Loucy (cell line): Measurements from ENCODE around the gene SPTB.

Experiments
- H2AFZ ChIP-seq: fragments of 200-600 bp; sonication (generic); 2 replicates; pipeline ENCODE4 v1.6.0; 2016; ENCODE audit warnings: antibody characterized with exemption, mild to moderate bottlenecking, low read length, moderate library complexity
- H3F3A ChIP-seq: fragments of 200-600 bp; 2 replicates; pipeline ENCODE4 v1.6.0; 2016; ENCODE audit warnings: antibody characterized with exemption, low read depth, mild to moderate bottlenecking
- H3K27me3 ChIP-seq: fragments of 200-600 bp; sonication (generic); 2 replicates; pipeline ENCODE4 v1.6.1; 2014; ENCODE audit warnings: low read length, mild to moderate bottlenecking; ENCODE audit not compliant: insufficient read depth, poor library complexity, severe bottlenecking
- H3K36me3 ChIP-seq: fragments of 200-600 bp; sonication (generic); 2 replicates; pipeline ENCODE4 v1.6.1; 2016; ENCODE audit warnings: low read length; ENCODE audit not compliant: insufficient read depth
- H3K4me1 ChIP-seq: fragments of 200-600 bp; sonication (generic); 2 replicates; pipeline ENCODE4 v1.5.1; 2014; ENCODE audit warnings: low read length, mild to moderate bottlenecking; ENCODE audit not compliant: insufficient read depth, poor library complexity, severe bottlenecking
- H3K4me2 ChIP-seq: fragments of 200-600 bp; sonication (generic); 2 replicates; pipeline ENCODE4 v1.6.0; 2014; ENCODE audit warnings: antibody characterized with exemption, low read length, low read depth, mild to moderate bottlenecking; ENCODE audit not compliant: poor library complexity, severe bottlenecking
- H3K4me3 ChIP-seq: fragments of 200-600 bp; sonication (generic); 2 replicates; pipeline ENCODE4 v1.5.1; 2014; ENCODE audit warnings: low read length, mild to moderate bottlenecking, mixed read lengths; ENCODE audit not compliant: poor library complexity, severe bottlenecking
- H3K79me2 ChIP-seq: fragments of 200-600 bp; sonication (generic); 2 replicates; pipeline ENCODE4 v1.6.1; 2014; ENCODE audit warnings: low read length; ENCODE audit not compliant: insufficient read depth
- H3K9ac ChIP-seq: fragments of 200-600 bp; sonication (generic); 2 replicates; pipeline ENCODE4 v1.6.0; 2014; ENCODE audit warnings: mild to moderate bottlenecking, low read depth, low read length, moderate library complexity; ENCODE audit not compliant: poor library complexity, severe bottlenecking
- H3K9me2 ChIP-seq: fragments of 200-600 bp; sonication (generic); replicated peaks from 2 replicates; pipeline ENCODE4 v1.6.1; 2016; ENCODE audit warnings: low read depth, low read length, mixed read lengths
- H3K9me3 ChIP-seq: fragments of 200-600 bp; sonication (generic); 2 replicates; pipeline ENCODE4 v1.6.1; 2014; ENCODE audit warnings: mild to moderate bottlenecking, antibody characterized with exemption, low read length, low read depth; ENCODE audit not compliant: insufficient read depth
- H4K20me1 ChIP-seq: fragments of 200-600 bp; sonication (generic); 2 replicates; pipeline ENCODE4 v1.6.0; 2014; ENCODE audit warnings: antibody characterized with exemption, low read length, mild to moderate bottlenecking; ENCODE audit not compliant: insufficient read depth, poor library complexity, severe bottlenecking
- CTCF ChIP-seq: fragments of 200-600 bp; sonication (generic); conservative IDR thresholded peaks from 2 replicates; pipeline ENCODE4 v1.5.1; 2014; ENCODE audit warnings: mild to moderate bottlenecking, antibody characterized with exemption, low read length
- EZH2phosphoT487 ChIP-seq: fragments of 200-600 bp; IDR thresholded peaks from 2 replicates; pipeline ENCODE4 v1.6.1; 2018; ENCODE audit warnings: antibody characterized with exemption, mild to moderate bottlenecking, moderate library complexity, borderline replicate concordance

Gene SPTB

GRCh38 chr14:64816221-64816783, 63.4 kb downstream of the SPTB start:
- H3K4me2 ChIP-seq: no peak overlapping the region
- no peaks in the 10 kb centered on the region for H3K4me1 ChIP-seq
- no peaks in the 10 kb centered on the region for H3K36me3 ChIP-seq
- no peak overlapping the region for H3K9ac ChIP-seq
- H4K20me1 ChIP-seq: no peaks in the 10 kb centered on the region
- no peaks in the 10 kb centered on the region for H3K79me2 ChIP-seq
- no peak overlapping the region for H3K4me3 ChIP-seq
- H3K9me2 ChIP-seq: no peaks in the 10 kb centered on the region
- no peaks in the 10 kb centered on the region for H3F3A ChIP-seq
- no peak for TF ChIP-seq CTCF
- TF ChIP-seq EZH2phosphoT487: no peak
- no peak overlapping the region for H2AFZ ChIP-seq
- H3K27me3 ChIP-seq: no peaks in the 10 kb centered on the region
- no peaks in the 10 kb centered on the region for H3K9me3 ChIP-seq

GRCh38 chr14:64815257-64815656, 64.5 kb downstream of the SPTB start:
- Histone ChIP-seq H3F3A (no peaks in the 10 kb centered on the region), H3K9ac (no peak overlapping the region), H3K9me2 (no peaks in the 10 kb centered on the region), H3K4me1 (no peaks in the 10 kb centered on the region), H3K79me2 (no peaks in the 10 kb centered on the region), H3K4me3 (no peak overlapping the region), H2AFZ (no peak overlapping the region), H3K9me3 (no peaks in the 10 kb centered on the region), H4K20me1 (no peaks in the 10 kb centered on the region), H3K27me3 (no peaks in the 10 kb centered on the region), H3K36me3 (no peaks in the 10 kb centered on the region), H3K4me2 (no peak overlapping the region)
- no peak for TF ChIP-seq EZH2phosphoT487
- TF ChIP-seq CTCF: no peak

GRCh38 chr14:64812412-64812811, 67.3 kb downstream of the SPTB start:
- Histone ChIP-seq H3K4me3 (no peak overlapping the region), H3F3A (no peaks in the 10 kb centered on the region), H2AFZ (no peak overlapping the region), H3K4me2 (no peak overlapping the region), H3K9ac (no peak overlapping the region), H3K4me1 (no peaks in the 10 kb centered on the region), H3K79me2 (no peaks in the 10 kb centered on the region), H3K9me2 (no peaks in the 10 kb centered on the region), H3K9me3 (no peaks in the 10 kb centered on the region), H4K20me1 (no peaks in the 10 kb centered on the region), H3K27me3 (no peaks in the 10 kb centered on the region), H3K36me3 (no peaks in the 10 kb centered on the region)
- TF ChIP-seq CTCF: no peak
- TF ChIP-seq EZH2phosphoT487: no peak
